GM19372 (cell line): Measurements from ENCODE around the gene AKR7A2.

Experiments
- ATAC-seq: cut with Tn5 transposase; IDR thresholded peaks from one replicate; pipeline ENCODE4 v1.9.1; 2021; ENCODE audit warnings: mild to moderate bottlenecking, low read depth, moderate library complexity; ENCODE audit not compliant: unreplicated experiment

AKR7A2 gene

DNA sequence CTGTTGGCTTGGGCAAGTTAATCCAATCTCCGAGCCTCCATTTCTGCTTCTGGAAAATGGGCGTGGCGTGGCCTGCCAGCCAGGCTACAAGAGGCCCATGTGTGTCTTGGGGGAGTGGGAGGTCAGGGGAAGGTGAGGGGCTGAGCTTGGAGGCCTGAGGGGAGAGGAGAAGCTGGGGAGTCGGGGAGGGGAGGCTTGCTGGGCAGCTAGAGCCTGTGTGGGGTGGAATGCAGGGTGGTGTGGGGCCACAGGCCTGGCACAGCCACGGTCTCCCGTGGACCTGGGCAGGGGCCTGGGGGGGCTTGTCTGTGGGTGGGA is 14.8 kb upstream of the AKR7A2 start:
- no peak for ATAC-seq

DNA sequence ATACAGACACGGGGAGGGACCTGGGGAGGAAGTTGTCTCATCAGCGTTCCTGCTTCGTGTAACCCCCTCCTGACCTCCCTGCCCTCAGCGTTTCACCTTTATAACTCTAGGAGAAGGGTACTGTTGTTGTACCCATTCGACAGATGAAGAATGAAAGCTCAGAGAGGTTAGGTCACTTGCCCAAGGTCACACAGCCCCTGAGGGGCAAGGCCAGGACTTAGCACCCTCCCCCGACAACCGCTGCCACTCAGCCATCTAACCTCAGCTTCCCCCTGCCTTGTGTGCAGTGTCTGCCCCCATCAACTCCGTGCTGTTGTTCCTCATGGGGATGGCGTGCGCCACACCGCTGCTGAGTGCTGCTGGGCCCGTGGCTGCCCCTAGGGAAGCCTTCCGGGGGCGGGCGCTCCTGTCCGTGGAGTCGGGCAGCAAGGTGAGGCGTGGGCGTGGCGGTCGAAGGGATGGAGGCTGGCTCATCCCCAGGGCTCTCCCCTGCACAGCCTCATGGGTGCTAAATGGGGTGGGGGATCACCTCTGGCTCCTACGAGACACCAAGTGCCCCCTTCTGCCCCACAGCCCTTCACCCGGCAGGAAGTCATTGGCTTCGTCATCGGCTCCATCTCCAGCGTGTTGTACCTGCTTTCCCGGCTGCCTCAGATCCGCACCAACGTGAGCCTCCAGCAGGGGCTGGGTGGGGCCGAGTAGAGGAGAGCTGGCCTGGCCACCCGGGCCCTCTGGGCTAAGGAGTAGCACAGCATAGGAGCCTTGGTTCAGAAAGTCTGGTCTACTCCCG is 14.2 kb upstream of the AKR7A2 start:
- ATAC-seq, result no peak

DNA sequence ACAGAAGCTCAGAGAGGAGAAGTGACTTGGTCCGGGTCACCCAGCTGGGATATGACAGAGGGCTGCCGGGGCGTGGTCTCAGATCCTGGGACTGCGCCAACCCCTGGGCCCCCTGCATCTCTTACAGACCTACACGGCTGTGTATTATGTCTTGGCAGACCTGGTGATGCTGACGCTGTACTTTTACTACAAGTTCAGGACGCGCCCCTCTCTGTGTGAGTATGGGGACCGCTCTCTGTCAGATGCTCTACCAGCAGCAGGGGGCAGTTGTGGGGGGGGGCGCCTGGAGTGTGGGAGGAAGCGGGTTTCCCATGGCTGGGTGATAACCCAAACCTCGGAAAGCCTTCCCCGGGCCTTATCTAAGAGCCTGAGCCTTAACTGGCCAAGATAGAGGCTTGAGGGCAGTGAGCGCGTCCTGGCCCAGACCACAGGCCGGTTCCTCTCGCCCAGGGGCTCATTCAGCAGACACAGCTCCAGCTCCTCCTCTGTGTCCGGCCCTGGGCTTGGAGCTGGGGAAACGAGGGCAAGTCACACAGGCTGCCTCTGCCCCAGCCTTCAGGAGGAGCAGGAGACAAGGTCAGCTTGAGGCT is 13.5 kb upstream of the AKR7A2 start:
- no peak for ATAC-seq

DNA sequence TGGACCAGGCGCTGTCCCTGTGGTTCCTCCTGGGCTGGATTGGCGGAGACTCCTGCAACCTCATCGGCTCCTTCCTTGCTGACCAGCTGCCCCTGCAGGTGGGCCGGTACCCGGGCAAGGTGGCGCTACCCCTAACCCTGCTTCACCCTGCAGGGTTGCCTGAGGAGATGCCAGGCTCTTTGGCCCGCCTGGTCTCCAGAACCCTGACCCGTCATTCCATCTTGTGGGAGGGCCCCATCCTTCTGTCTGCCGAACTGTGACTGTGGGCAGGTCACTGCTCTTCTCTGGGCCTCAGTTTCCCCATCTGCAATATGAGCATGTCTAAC is 12.7 kb upstream of the AKR7A2 start:
- no peak for ATAC-seq

DNA sequence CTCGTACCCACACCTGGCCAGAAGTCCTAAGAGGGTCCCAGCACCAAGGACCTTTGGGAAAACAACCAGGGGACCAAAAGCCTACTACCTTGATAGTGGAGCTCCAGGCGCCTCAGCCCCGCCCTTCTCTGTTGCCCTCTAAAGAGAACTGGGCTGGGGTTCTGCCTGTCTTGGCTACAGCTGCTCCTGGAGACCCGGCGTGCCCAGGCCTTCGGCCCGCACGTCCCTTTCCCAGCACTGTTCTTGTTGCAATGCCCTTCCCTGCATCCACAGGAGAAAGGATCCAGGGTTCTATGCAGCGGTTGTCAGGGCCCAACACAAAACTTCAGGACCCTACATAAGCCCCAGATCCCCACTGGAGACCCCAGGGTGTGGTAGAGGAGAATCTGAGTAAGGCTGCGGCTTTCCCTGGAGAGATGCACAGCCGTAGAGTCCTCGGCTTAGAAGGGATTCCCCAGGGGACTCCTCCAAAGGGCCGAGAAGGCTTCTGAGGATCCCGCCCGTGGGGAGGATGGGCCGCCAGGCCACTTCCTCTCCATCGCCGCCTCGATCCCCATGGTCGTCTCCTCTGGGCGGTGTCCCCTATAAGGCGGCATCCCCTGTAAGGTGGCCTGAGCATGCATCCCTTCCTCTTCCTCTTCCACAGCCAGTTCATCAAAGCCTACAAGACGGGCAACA is 12.2 kb upstream of the AKR7A2 start:
- ATAC-seq, result no peak

DNA sequence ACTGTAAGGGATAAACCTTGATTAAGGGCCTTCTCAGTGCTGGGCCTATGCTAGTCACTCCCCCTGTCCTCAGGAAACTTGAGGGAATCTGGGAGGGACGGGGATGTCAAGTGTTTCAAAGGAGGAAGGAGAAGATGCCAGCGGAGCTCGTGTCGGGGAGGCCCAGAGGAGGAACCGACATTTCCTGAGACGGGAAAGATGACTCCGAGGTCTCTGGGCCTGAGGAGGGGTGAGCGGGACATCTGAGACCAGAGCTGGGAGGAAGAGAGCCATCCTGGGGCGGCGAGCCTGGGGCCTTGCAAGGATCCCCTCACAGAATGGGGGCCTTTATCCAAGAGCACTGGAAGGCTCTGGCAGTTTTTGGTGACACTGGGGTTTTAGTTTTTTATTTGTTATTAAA is 10.5 kb upstream of the AKR7A2 start:
- no peak for ATAC-seq

DNA sequence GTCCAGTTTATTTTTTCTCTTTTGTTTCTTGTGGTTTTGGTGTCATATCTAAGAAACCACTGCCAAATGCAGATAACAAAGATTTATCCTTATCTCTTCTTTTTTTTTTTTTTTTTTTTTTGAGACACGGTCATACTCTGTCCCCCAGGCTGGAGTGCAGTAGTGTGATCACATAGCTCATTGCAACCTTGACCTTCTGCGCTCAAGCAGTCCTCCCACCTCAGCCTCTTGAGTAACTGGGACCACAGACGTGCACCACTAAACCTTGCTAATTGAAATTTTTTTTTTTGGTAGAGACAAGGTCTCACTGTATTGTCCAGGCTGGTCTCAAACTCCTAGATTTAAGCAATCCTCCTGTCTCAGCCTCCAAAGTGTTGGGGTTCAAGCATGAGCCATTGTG is 9.1 kb upstream of the AKR7A2 start:
- no peak for ATAC-seq

DNA sequence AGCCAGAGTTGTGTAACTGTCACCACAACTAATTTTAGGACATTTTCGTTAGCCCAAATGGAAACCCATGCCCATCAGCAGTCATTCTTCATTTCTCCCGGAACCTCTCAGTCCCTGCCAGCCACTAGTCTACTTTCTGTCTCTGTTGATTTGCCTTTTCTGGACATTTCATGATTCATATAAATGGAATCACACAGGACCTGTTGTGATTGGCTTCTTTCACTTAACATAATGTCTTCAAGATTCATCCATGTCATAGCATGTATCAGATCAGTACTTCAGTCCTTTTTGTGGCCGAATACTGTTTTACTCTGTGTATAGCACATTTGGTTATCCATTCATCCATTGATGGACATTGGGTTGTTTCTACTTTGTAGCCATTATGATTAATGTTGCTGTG is 7.3 kb upstream of the AKR7A2 start:
- ATAC-seq, result no peak

DNA sequence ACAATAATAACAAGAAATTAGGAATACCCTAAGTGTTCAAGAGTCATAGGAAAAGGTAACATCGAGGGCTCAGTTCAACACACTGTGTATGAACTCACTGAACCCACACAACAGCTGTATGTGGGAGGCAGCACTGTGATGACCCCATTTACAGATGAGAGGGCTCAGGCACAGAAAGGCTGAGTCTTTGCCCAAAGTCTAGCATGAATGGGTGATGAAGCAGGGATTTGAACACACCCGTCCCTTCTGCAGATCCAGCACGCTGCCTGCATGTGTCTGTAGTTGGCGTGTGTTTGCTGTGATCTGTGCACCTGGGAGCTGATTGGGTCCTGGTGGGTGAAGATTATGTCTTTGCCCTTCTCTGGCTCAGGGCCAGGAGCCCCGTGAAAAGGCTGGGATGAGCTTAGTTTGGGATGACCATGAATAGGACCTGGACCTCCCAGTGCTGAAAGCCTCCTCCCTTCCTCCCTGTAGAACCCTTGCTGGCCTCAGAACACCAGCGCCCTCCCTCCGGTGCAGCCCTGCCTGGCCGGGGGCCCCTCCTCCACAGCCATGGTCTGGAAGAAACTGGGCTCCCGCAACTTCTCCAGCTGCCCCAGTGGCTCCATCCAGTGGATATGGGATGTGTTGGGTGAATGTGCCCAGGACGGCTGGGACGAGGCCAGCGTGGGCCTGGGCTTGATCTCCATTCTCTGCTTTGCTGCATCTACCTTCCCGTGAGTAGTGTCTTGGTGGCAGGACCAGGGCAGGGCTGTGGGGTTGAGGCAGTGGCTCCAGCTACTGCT is 5.4 kb upstream of the AKR7A2 start:
- no peak for ATAC-seq

DNA sequence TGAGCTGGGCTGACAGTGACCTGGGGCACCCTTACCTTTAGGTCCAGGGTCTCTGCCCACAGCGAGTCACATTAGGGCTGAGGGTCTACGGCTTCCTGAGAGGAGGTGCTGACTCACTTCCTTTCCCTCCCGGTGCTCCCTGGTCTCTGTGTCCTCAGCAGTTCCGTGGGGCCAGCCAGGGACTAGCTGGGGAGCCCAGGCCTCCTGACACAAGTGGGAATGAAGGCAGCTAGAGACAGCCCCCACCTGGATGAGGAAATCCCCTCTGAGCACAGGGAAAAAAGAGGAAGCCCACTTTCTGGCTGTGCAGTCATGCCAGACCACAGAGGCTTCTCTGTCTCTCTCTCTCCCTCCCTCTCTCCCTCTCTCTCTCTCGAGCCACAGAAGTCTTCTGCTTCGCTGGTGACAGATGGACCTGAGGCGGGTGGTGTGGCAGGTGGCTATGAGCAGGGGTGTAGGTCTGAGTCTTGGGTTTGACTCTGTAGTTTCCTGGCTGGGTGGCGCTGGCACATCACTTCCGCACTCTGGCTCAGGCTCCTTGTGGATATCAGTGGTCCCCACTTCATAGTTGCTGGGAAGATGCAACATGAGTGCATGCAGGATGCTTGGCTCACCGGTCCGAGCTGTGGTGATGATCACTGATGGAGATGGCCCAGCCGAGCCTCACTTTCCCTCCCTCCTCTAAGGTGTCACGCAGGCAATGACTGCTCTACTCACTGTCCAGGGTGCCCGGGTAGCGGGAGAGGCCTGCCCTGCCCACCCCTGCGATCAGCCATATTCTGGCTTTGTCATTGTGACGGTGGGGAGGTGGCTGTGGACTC is 3.6 kb upstream of the AKR7A2 start:
- no peak for ATAC-seq

DNA sequence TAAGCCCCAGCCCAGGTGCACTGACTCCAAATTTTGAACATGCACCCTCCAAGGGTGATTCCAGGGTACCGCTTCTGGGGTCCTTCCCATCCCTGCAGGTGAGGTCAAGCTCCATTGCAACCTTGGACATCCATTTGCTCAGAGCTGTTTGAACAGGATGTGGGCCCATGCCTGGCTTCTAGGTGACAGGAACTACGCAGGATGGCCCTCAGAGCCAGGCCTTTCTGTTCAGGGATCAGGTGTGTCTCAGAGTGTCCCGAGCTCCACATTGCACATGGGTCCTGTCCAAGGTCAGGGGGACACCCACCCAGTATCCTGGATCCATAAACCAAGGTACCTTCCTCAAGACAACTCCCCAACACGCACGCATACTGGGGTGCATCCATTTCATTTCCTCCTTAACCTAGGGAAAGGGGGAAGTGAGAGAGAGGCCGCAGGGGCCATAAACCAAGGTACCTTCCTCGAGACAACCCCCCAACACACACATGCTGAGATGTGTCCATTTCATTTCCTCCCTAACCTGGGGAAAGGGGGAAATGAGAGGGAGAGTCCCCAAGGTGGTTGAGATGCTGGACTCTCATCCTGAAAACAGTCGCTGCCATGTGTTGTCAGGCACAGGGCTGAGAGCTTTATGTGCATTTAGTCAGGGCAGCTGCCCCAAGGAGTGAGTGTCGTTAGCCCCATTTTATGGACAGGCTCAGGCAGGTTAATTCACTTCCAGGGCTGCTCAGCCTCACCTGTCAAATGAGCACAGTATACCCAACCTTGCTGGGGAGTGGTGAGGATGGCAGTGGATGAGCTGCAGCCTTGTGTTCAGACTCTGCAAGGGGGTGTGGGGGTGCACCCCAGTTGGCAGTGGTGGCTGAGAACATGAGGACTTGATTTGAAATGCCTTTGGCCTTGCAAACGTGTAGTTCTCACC is 2.3 kb upstream of the AKR7A2 start:
- no peak for ATAC-seq

DNA sequence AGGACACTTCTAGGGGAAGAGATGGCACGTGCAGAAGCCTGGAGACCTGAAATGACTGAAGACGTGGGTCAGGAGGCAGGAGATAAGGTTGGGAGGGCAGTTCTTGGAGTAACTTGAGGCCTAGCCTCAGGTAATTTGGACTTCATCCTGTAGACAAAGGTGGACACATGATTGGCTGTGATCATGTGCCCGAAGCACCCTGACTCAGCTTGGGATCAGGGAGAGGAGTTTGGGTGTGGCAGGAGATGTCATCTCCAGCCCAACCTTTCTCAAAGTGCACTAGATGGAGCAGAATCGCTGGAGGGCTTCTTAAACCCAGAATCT is 1.7 kb upstream of the AKR7A2 start:
- no peak for ATAC-seq

DNA sequence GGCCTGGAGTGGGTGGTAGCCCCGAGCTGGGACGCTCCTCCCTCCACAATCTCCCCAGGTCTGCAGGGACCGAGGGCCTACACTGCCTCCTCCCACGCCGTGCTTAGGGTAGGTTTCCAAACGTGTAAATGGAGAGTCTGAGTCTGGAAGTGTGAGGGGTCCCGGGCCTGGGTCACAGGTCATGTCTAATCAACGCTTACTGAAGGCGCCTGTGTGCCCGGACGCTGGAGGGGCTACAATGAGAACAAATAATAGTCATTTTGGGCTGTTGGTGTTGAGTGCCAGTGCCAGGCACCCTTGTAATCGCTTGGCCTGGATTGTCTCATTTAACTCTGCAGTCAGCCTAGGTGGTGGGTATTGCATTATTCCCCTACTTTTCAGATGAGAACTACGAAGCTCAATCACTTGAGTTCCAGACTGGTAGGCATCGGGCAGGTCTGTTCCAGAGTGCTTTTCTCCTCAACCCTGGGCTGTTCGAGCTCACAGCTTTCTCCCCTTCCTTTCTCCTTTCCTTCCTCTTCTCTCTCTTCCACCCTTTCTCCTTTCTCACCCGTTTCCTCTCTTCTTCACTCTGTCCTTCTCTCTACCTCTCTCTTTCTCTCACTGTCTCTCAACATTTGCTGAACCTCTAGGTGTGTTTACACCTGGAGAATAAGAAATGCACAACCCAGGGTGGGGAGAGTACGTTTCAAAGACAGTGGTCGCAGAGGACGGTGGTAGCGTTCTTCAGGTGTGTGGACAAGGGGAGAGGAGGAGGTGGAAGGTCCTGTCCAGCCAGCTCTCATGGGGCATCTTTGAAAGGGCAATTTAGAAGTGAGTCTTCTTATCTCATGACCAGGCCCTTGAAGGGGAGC is 1.1 kb upstream of the AKR7A2 start:
- ATAC-seq, result no peak

DNA sequence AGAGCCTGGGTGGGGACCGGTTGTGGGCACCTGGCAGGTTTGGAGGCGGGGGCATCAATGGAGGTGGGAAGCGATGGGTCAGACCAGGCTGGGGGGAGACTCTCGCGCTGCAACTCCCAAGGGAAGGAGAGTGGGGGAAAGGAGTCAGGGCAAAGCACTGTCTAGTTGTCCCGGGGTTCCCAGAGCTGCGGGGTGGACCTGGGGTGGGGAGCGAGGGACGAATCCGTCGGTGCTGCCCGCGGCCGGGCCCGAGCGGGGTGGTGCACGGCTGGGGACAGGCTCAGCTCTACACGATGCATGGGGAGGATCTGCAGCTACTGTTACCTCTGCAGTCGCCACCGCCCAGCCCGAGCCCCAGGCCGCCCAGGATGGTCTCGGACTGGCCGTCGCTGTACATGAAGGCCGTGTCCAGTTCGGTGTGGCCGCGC is 427 bp downstream of the AKR7A2 start:
- ATAC-seq, result no peak

DNA sequence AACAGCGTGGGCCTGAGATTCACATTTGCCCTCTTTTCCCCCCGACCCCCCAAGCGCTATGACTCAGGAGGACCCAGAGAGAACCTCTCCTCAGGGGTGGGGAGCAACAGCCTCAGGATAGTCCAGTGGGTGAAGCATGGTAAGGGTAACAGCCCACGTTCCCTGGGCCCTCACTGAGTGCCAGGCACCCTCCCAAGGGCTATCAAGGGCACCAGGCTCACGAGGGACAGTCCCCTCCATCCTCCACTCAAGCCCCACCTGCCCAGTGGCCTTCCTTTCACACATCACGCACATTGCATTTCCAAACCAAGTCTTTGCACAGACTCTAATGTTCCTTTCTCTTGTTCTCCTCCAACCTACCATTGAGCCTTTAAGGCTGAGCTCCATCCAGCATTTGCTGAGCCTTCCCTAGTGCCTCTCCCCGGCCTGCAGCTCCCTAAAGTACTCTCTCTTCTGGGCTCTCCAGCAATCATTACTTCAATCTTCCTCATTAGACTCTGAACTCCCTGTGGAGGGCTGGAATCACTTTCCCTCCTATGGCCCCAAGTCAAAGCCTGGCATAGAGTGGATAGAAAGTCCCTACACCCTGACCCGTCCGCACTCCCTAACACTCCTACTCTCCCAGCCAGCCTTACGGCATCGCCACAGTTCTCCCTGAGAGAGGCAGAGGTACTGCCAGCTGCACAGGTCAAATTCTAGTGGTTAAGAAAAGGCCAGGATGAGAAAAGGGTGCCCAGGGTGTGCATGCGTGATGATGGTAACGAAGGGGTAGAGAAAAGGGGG is 1.0 kb downstream of the AKR7A2 start:
- ATAC-seq, result no peak

DNA sequence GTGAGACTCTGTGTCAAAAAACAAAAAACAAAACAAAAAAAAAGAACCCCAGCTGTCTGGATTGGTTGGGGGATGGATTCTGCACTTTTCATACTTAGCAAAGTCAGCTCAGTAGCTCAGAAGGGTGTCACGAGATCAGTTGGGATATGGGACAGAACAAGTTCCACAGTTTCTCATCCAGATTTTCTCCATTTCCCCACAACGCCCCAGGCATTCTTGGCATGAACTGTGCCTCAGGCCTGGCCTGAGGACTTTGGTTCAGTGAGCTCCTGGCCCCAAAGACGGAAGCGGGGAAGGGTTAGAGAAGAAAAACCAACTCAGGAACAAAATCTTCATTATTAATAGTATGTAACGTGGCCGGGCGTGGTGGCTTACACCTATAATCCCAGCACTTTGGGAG is 1.9 kb downstream of the AKR7A2 start:
- ATAC-seq, result no peak

DNA sequence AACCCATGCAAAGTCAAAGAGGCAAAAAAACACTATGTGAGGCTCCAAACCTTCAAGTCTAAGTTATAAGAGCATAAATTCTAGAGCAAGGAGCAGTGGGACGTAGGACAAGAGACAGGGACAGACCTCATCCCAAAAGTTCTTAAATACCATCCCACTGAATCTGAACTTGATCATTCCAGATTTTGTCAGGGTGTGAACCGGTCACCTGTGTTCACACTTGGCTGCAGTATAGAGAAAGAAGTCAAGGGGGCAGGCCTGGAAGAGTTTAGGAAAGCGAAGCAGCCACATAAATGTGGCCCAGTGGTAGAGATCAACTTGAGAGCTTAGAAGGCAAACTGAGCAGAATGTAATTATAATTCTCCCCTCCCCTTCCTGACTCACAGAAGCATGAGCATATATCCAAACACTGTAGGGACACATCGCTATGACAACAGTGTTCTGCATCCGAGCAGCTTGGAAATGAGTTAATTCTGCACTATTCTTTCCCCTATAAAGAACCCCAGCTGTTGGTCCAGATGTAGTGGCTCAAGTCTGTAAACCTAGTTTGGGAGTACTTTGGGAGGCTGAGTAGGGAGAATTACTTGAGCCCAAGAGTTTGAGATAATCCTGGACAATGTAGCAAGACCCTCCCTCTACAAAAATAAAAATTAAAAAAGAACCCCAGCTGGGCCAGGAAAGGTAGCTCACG is 2.7 kb downstream of the AKR7A2 start:
- ATAC-seq, result no peak
